ENCODE measurements around the gene C6orf15.

DNA sequence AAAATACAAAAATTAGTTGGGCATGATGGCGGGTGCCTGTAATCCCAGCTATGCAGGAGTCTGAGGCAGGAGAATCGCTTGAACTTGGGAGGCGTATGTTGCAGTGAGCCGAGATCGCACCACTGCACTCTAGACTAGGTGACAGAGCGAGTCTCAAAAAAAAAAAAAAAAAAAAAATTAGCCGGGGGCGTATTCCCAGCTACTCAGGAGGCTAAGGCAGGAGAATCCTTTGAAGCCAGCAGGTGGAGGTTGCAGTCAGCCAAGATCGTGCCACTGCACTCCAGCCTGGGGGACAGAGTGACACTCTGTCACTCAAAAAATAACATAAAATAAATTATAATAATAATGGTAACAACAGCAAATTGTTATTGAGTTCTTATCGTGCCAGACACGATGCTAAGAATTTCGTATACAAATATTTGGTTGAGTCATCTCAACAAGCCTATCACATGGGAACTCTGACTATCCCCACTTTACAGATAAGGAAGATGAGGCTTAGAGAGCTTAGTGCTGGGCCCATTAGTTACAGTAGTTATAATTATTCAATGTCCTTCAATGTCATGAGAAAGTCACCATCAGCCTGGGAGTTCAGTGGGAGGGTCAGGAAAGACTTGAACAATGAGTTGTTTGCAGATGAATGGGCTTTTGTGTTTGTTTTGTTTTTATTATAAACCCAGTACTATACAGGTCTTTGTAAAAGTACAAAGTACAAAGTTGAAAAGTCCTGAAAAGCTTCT, 19.4 kb downstream of the C6orf15 start:
- TF ChIP-seq POLR2A (IDR thresholded peaks at IDR 0.05; ENCODE audit: low read depth, low read length) (no peak), POLR2AphosphoS5 (IDR thresholded peaks at IDR 0.05; ENCODE audit: low read depth, low read length) (no peak)

Measured in GM12892 (cell line).